H1 (cell line): ENCODE data around the gene PTPRH. TPM values are rescaled to one million over a fixed set of nuclear protein-coding genes. Genes with fewer than 3 reads are reported as not detected.
"Not testable (repeated sequence)": the region's sequence is repeated elsewhere in the genome, so short reads cannot be mapped to it uniquely, and the experiment has no call there.

Source experiments
- CTCF ChIA-PET: fragments of 300-600 bp; sonication (Branson Sonifier 250); formaldehyde crosslinking; loops from one replicate; lab custom pipeline; 2021; ENCODE audit not compliant: partially characterized antibody; lab: Charles Lee
- POLR2A ChIA-PET: fragments of 300-600 bp; sonication (Branson Sonifier 250); formaldehyde crosslinking; loops from one replicate; lab custom pipeline; 2021; ENCODE audit warnings: inconsistent platforms; ENCODE audit not compliant: partially characterized antibody; lab: Charles Lee
- DNase-seq, 2 experiments: peaks; one replicate each; pipeline versions ENCODE4 v3.0.0 to v3.0.0-alpha.2; 2010 to 2022; ENCODE audit warnings: low spot score in 2 of 2, low read depth in 1 of 2, mixed read lengths in 1 of 2
- FAIRE-seq: peaks from 2 replicates; lab custom pipeline; 2011; peaks lifted over from hg19 to GRCh38; lab: Jason Lieb, UNC
- H2AFZ ChIP-seq: 2 replicates; pipeline ENCODE4 v1.8.1; 2012; ENCODE audit warnings: low read length, inconsistent platforms
- H2AK5ac ChIP-seq: 2 replicates; pipeline ENCODE4 v1.6.1; 2013; ENCODE audit warnings: low read depth, low read length
- H2BK120ac ChIP-seq: replicated peaks from 2 replicates; pipeline ENCODE3; 2013; ENCODE audit warnings: low read depth, low read length, inconsistent platforms
- H2BK12ac ChIP-seq: 2 replicates; pipeline ENCODE4 v1.6.1; 2013; ENCODE audit warnings: low read depth, low read length
- H2BK15ac ChIP-seq: 2 replicates; pipeline ENCODE4 v1.6.1; 2013; ENCODE audit warnings: low read length
- H2BK20ac ChIP-seq: 2 replicates; pipeline ENCODE4 v1.6.1; 2013; ENCODE audit warnings: low read length
- H2BK5ac ChIP-seq: 2 replicates; pipeline ENCODE4 v1.6.1; 2013; ENCODE audit warnings: low read depth, low read length
- H3K14ac ChIP-seq: 2 replicates; pipeline ENCODE4 v1.6.1; 2013; ENCODE audit warnings: inconsistent platforms; ENCODE audit not compliant: insufficient read length
- H3K18ac ChIP-seq: 2 replicates; pipeline ENCODE4 v1.6.1; 2013; ENCODE audit warnings: low read length; ENCODE audit errors: extremely low read depth
- H3K23ac ChIP-seq: 2 replicates; pipeline ENCODE4 v1.6.1; 2013; ENCODE audit warnings: inconsistent platforms; ENCODE audit not compliant: insufficient read length
- H3K23me2 ChIP-seq: 2 replicates; pipeline ENCODE4 v1.6.1; 2013; ENCODE audit warnings: low read depth, low read length
- H3K27ac ChIP-seq: 2 replicates; pipeline ENCODE4 v1.6.1; 2011; ENCODE audit warnings: low read depth, low read length, inconsistent platforms
- H3K27me3 ChIP-seq, 4 experiments: replicated peaks in 1 of 4; 1 replicate in 1 of 4; 2 replicates in 3 of 4; pipeline versions ENCODE4 v1.6.1 to v1.8.1; 2011 to 2013; ENCODE audit warnings: low read length in 3 of 4, mild to moderate bottlenecking in 3 of 4, inconsistent platforms in 2 of 4, mixed read lengths in 2 of 4, moderate library complexity in 1 of 4; ENCODE audit not compliant: control insufficient read depth in 3 of 4, insufficient read depth in 3 of 4; ENCODE audit errors: extremely low read depth in 1 of 4
- H3K36me3 ChIP-seq, 4 experiments: 2 replicates each; pipeline versions ENCODE4 v1.6.1 to v1.8.1; 2011 to 2013; ENCODE audit warnings: mild to moderate bottlenecking in 4 of 4, low read length in 3 of 4, moderate library complexity in 2 of 4, control low read depth in 1 of 4, inconsistent platforms in 1 of 4; ENCODE audit not compliant: insufficient read depth in 4 of 4, control insufficient read depth in 2 of 4
- H3K4ac ChIP-seq: replicated peaks from 2 replicates; pipeline ENCODE3; 2013; ENCODE audit warnings: low read length, low read depth, mixed read lengths, inconsistent platforms; ENCODE audit not compliant: insufficient read length
- H3K4me1 ChIP-seq, 4 experiments: replicated peaks in 1 of 4; 1 replicate in 1 of 4; 2 replicates in 3 of 4; pipeline versions ENCODE4 v1.6.1 to v1.8.1; 2011 to 2013; ENCODE audit warnings: low read length in 3 of 4, inconsistent platforms in 2 of 4, mixed read lengths in 1 of 4; ENCODE audit not compliant: insufficient read depth in 4 of 4, control insufficient read depth in 3 of 4
- H3K4me2 ChIP-seq, 2 experiments: 2 replicates each; pipeline versions ENCODE4 v1.6.1 to v1.8.1; 2011 to 2013; ENCODE audit warnings: low read depth in 2 of 2, low read length in 2 of 2, control low read depth in 1 of 2, inconsistent platforms in 1 of 2, mild to moderate bottlenecking in 1 of 2; ENCODE audit not compliant: insufficient read depth in 1 of 2
- H3K4me3 ChIP-seq, 4 experiments: fragments of 200-600, 300-600 bp in 1 of 4; sonication (generic), shearing (Covaris generic), sonication (Bioruptor Twin) in 1 of 4; 2 replicates each; pipeline versions ENCODE4 v1.5.1 to v1.8.1; 2011 to 2016; ENCODE audit warnings: low read length in 4 of 4, low read depth in 3 of 4, control low read depth in 2 of 4, inconsistent platforms in 2 of 4, mild to moderate bottlenecking in 2 of 4, mixed read lengths in 1 of 4, moderate library complexity in 1 of 4; ENCODE audit not compliant: insufficient read depth in 2 of 4; ENCODE audit errors: extremely low read depth in 1 of 4
- H3K56ac ChIP-seq: replicated peaks from 2 replicates; pipeline ENCODE3; 2013; ENCODE audit warnings: low read depth, mild to moderate bottlenecking, mixed read lengths, low read length, inconsistent platforms; ENCODE audit not compliant: insufficient read length
- H3K79me1 ChIP-seq: 2 replicates; pipeline ENCODE4 v1.6.1; 2013; ENCODE audit warnings: low read depth, low read length, control low read depth
- H3K79me2 ChIP-seq, 2 experiments: 2 replicates each; pipeline versions ENCODE4 v1.6.1 to v1.8.1; 2012 to 2013; ENCODE audit warnings: low read length in 2 of 2, mild to moderate bottlenecking in 2 of 2, inconsistent platforms in 1 of 2; ENCODE audit not compliant: insufficient read depth in 2 of 2, control insufficient read depth in 1 of 2
- H3K9ac ChIP-seq, 4 experiments: replicated peaks in 1 of 4; 1 replicate in 1 of 4; 2 replicates in 3 of 4; pipeline versions ENCODE4 v1.6.1 to v1.8.1; 2011 to 2013; ENCODE audit warnings: low read depth in 3 of 4, low read length in 3 of 4, control low read depth in 2 of 4, mild to moderate bottlenecking in 2 of 4, moderate library complexity in 2 of 4, inconsistent platforms in 1 of 4; ENCODE audit errors: extremely low read depth in 1 of 4
- H3K9me3 ChIP-seq, 2 experiments: 2 replicates each; pipeline versions ENCODE4 v1.6.1 to v1.8.1; 2012 to 2013; ENCODE audit warnings: mild to moderate bottlenecking in 2 of 2, moderate library complexity in 2 of 2, control low read depth in 1 of 2, inconsistent platforms in 1 of 2, low read depth in 1 of 2, low read length in 1 of 2, mixed read lengths in 1 of 2; ENCODE audit not compliant: insufficient read depth in 2 of 2
- H4K20me1 ChIP-seq, 2 experiments: replicated peaks in 1 of 2; 2 replicates each; pipeline versions ENCODE3 to v1.8.1; 2011 to 2013; ENCODE audit warnings: inconsistent platforms in 2 of 2, low read length in 2 of 2, mild to moderate bottlenecking in 1 of 2; ENCODE audit not compliant: insufficient read depth in 2 of 2, control insufficient read depth in 1 of 2
- H4K5ac ChIP-seq: 2 replicates; pipeline ENCODE4 v1.6.1; 2013; ENCODE audit warnings: low read length, low read depth, mixed read lengths, inconsistent platforms; ENCODE audit not compliant: insufficient read length
- H4K8ac ChIP-seq: 2 replicates; pipeline ENCODE4 v1.8.0; 2013; ENCODE audit warnings: mild to moderate bottlenecking, moderate library complexity, low read length, inconsistent platforms; ENCODE audit not compliant: insufficient read depth; ENCODE audit errors: extremely low read depth
- H4K91ac ChIP-seq: replicated peaks from 2 replicates; pipeline ENCODE3; 2013; ENCODE audit warnings: low read length, mixed read lengths, inconsistent platforms; ENCODE audit not compliant: insufficient read length
- MAX ChIP-seq: IDR thresholded peaks from 2 replicates; pipeline ENCODE4 v1.6.1; 2012; ENCODE audit warnings: inconsistent platforms
- WGBS, 2 experiments: shearing (Covaris generic) in 1 of 2; methylation state at CpG; one replicate each; pipeline versions ENCODE4 v1.1.6 to v1.1.7; 2013 to 2015; ENCODE audit warnings: low lambda C conversion rate in 2 of 2, mixed read lengths in 2 of 2, inconsistent platforms in 1 of 2, low coverage in 1 of 2, missing lambda C conversion rate in 1 of 2; ENCODE audit not compliant: insufficient replicate concordance in 2 of 2, insufficient coverage in 1 of 2, insufficient read length in 1 of 2; ENCODE audit errors: extremely low coverage in 1 of 2, missing lambda C conversion rate in 1 of 2; 5-methylcytosine and 5-hydroxymethylcytosine counted together
- polyA plus RNA-seq, 7 experiments: library from polyadenylated mRNA; depleted of rRNA in 3 of 7; stranded (reverse) in 5 of 7; unstranded in 2 of 7; fragments of >200 nt in 5 of 7; fragments of 200-250 nt in 2 of 7; gene quantifications; 1 replicate in 5 of 7; 2 replicates in 1 of 7; 4 replicates in 1 of 7; pipeline versions ENCODE4 v1.2.1 to v1.2.3, GENCODE V29; 2011 to 2013; ENCODE audit warnings: missing spikeins in 2 of 7, mixed read lengths in 2 of 7
- total RNA-seq: library from RNA; stranded (reverse); fragmentation: NEBNext Ultra II Directional; extraction: Animal tissue kit (Norgen Biotek cat#: 25700); gene quantifications from 2 replicates; pipeline ENCODE4 v1.2.1, GENCODE V29; 2021

Gene PTPRH
- total and polyA plus RNA-seq, 2 of the 8 experiments (the other 6 are each of a cell fraction or from before 2014, with no cell fraction given) = 0.30 to 0.39 TPM

- peak overlapping the region; percentile 53 to 67 (median 66) for H3K4me3 ChIP-seq
- H3K36me3 ChIP-seq, H3K9ac ChIP-seq, H4K5ac ChIP-seq, H2BK15ac ChIP-seq, H3K23ac ChIP-seq, H4K20me1 ChIP-seq, H3K23me2 ChIP-seq, H2BK5ac ChIP-seq, H2BK120ac ChIP-seq, H3K4ac ChIP-seq, DNase-seq, H3K18ac ChIP-seq, H2AK5ac ChIP-seq, H3K27me3 ChIP-seq, H2BK12ac ChIP-seq, H2AFZ ChIP-seq, H3K14ac ChIP-seq, H3K79me1 ChIP-seq, FAIRE-seq, H3K9me3 ChIP-seq, H4K91ac ChIP-seq, H3K79me2 ChIP-seq, H3K27ac ChIP-seq, H2BK20ac ChIP-seq: not testable (repeated sequence)
- ChIA-PET POLR2A (interaction anchor here (0.6 to 3.2 kb wide), 6 partner anchors 9 to 688 kb away, joined by 3 to 19 read pairs (median 4); partner anchors contain the start of gene UBE2S), CTCF (interaction anchor here (0.9 to 1.3 kb wide), 4 partner anchors 9 to 148 kb away, joined by 3 to 9 read pairs (median 5); no protein-coding TSS in a partner anchor)
- peak overlapping the region; percentile 49 for H3K56ac ChIP-seq
- H4K8ac ChIP-seq = peak overlapping the region; percentile 60
- peak overlapping the region; percentile 82 to 94 for H3K4me2 ChIP-seq
- WGBS, 2 experiments = 10% methylated on average over 5 of the region's 5 CpGs; no CpG with 5 or more reads in 1 of the 2 experiments
- peaks cover 3 to 18% (median 6%) of the 10 kb centered on the region in 4 experiments for H3K4me1 ChIP-seq
- TF ChIP-seq MAX = 0 out of 2 replicates have a peak, but pooled peaks have one; percentile 8
Observed at GRCh38 chr19:55155784-55156183, 53.5 kb downstream of the PTPRH start.
